ENCODE data around the gene EXT2. TPM values are rescaled to one million over a fixed set of nuclear protein-coding genes. Genes with fewer than 3 reads are reported as not detected.

The EXT2 gene
- total and polyA plus RNA-seq, 2 experiments from 2014 or later = 15.9 to 48.6 TPM

GRCh38 chr11:44266056-44266780 is 170.7 kb downstream of the EXT2 start (continued):
- TF ChIP-seq EZH2phosphoT487 (IDR thresholded peaks at IDR 0.05; ENCODE audit: unreplicated experiment) = no peak

DNA sequence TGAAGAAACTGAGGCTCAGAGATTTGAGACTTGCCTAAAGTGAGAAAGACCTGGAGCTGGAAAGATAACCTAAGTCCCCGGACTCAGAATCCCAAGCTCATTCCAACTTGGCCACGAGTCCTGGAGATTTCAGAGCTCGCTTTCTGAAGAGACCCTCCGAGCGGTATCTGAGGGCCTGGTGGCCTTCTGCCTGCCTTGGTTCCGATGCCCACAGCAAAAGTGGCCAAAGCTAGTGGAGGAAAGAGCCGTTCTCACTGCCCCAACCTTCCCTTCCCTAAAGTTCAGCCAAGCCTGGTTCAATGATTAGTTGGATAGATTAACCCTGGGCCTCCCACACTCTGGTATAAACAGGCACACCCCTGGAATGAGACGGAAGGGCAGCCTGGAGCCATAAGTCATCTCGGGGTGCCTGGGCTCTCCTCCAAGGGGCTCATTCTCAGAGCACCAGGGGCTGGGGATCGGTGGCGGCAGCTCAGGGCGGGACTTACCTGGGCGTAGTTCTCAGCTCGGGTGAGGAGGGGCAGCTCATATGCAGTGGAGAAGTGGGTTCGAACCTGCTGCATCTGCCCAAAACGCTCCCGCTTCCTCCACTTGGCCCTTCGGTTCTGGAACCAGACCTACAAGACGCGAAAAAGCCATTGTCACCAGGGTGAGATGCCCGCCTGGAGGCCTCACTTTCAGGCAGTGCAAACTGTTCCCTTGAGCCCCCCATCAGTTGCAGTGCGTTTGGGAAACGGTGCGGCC is 171.7 kb downstream of the EXT2 start:
- Mint-ChIP-seq H3K9me3 (no peaks in the 10 kb centered on the region), H3K27me3 (ENCODE audit: insufficient read depth, low read depth, poor library complexity) (peaks cover 5% of the 10 kb centered on the region), H3K4me1 (peaks cover 3% of the 10 kb centered on the region; the same call in 2 of the 3 replicates), H3K36me3 (ENCODE audit: low read depth) (no peaks in the 10 kb centered on the region; the same call in 2 of the 3 replicates), H3K27ac (no peak overlapping the region), H3K4me3 (no peak overlapping the region)
- Histone ChIP-seq H3K36me3 (ENCODE audit: insufficient read depth) (no peaks in the 10 kb centered on the region), H3K4me3 (no peak overlapping the region), H3K4me1 (ENCODE audit: insufficient read depth) (no peaks in the 10 kb centered on the region), H2AFZ (no peak overlapping the region), H4K20me1 (replicated peaks; ENCODE audit: insufficient read depth) (no peaks in the 10 kb centered on the region), H3K79me2 (replicated peaks; ENCODE audit: insufficient read depth) (no peaks in the 10 kb centered on the region), H3F3A (replicated peaks; ENCODE audit: low read depth) (no peaks in the 10 kb centered on the region), H3K27ac (ENCODE audit: low read depth) (no peak overlapping the region), H3K4me2 (no peak overlapping the region), H3K27me3 (ENCODE audit: insufficient read depth) (no peaks in the 10 kb centered on the region), H3K9me2 (ENCODE audit: insufficient read depth) (no peaks in the 10 kb centered on the region)
- DNase-seq (ENCODE audit: low spot score) (no peak), ATAC-seq (no peak)
- TF ChIP-seq ZNF114 (CRISPR knock-in tag; IDR thresholded peaks at IDR 0.05) = no peak
- TF ChIP-seq, protein P1, sequence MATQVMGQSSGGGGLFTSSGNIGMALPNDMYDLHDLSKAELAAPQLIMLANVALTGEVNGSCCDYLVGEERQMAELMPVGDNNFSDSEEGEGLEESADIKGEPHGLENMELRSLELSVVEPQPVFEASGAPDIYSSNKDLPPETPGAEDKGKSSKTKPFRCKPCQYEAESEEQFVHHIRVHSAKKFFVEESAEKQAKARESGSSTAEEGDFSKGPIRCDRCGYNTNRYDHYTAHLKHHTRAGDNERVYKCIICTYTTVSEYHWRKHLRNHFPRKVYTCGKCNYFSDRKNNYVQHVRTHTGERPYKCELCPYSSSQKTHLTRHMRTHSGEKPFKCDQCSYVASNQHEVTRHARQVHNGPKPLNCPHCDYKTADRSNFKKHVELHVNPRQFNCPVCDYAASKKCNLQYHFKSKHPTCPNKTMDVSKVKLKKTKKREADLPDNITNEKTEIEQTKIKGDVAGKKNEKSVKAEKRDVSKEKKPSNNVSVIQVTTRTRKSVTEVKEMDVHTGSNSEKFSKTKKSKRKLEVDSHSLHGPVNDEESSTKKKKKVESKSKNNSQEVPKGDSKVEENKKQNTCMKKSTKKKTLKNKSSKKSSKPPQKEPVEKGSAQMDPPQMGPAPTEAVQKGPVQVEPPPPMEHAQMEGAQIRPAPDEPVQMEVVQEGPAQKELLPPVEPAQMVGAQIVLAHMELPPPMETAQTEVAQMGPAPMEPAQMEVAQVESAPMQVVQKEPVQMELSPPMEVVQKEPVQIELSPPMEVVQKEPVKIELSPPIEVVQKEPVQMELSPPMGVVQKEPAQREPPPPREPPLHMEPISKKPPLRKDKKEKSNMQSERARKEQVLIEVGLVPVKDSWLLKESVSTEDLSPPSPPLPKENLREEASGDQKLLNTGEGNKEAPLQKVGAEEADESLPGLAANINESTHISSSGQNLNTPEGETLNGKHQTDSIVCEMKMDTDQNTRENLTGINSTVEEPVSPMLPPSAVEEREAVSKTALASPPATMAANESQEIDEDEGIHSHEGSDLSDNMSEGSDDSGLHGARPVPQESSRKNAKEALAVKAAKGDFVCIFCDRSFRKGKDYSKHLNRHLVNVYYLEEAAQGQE (IDR thresholded peaks at IDR 0.05; ENCODE audit: unreplicated experiment) = no peak
- TF ChIP-seq CREB1 (CRISPR knock-in tag; IDR thresholded peaks at IDR 0.05; ENCODE audit: low read depth) = no peak
- TF ChIP-seq, protein P2, sequence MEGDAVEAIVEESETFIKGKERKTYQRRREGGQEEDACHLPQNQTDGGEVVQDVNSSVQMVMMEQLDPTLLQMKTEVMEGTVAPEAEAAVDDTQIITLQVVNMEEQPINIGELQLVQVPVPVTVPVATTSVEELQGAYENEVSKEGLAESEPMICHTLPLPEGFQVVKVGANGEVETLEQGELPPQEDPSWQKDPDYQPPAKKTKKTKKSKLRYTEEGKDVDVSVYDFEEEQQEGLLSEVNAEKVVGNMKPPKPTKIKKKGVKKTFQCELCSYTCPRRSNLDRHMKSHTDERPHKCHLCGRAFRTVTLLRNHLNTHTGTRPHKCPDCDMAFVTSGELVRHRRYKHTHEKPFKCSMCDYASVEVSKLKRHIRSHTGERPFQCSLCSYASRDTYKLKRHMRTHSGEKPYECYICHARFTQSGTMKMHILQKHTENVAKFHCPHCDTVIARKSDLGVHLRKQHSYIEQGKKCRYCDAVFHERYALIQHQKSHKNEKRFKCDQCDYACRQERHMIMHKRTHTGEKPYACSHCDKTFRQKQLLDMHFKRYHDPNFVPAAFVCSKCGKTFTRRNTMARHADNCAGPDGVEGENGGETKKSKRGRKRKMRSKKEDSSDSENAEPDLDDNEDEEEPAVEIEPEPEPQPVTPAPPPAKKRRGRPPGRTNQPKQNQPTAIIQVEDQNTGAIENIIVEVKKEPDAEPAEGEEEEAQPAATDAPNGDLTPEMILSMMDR (conservative IDR thresholded peaks at IDR 0.05; ENCODE audit: low read depth in 2 of 2) = no peak
- TF ChIP-seq EZH2 (IDR thresholded peaks at IDR 0.05; ENCODE audit: low read depth, unreplicated experiment) = no peak
